ENCODE data around the gene AATK. TPM values are rescaled to one million over a fixed set of nuclear protein-coding genes. Genes with fewer than 3 reads are reported as not detected.
A peak's percentile ranks its signal among the peaks of the same experiment; 100 is the strongest.

Gene AATK
- total RNA-seq, 2 donors from 2014 or later = 29.1 to 42.2 TPM

- peak; percentile 33 to 54 (median 48) for DNase-seq
- peak; percentile 42 for ATAC-seq
- Histone ChIP-seq H3K36me3 (replicated peaks in 1 of 2; ENCODE audit: insufficient read depth in 1 of 2, low read depth in 2 of 2) (no peaks in the 10 kb centered on the region), H3K27me3 (no peaks in the 10 kb centered on the region), H3K9me3 (no peaks in the 10 kb centered on the region), H3K4me3 (peak within 1 kb of the TSS; percentile 26 to 28), H3K27ac (peak within 1 kb of the TSS; percentile 82 to 92 (median 86)), H3K4me1 (peaks cover 57% of the 10 kb centered on the region)
- intact Hi-C loops (cut with DNase I) = no loop called here
- 4 to 47% methylated on average over 6 to 36 of the region's 46 CpGs for WGBS, 2 donors
- TF ChIP-seq POLR2A (IDR thresholded peaks at IDR 0.05) (peak; percentile 9 to 59 (median 56)), CTCF (IDR thresholded peaks at IDR 0.05) (peak in 1 of 7 experiments; percentile 8)
Measured at GRCh38 chr17:81165246-81166032, 582 bp downstream of the AATK start, which contains the start of gene PVALEF. PVALEF (plus strand) TSS chr17:81165507; CDS start chr17:81181227, 15,720 bp downstream.

GRCh38 chr17:81164371-81165245 lies 1.4 kb downstream of the AATK start:
- DNase-seq (peak; percentile 70 to 85 (median 82)), ATAC-seq (peak; percentile 70)
- Histone ChIP-seq H3K4me1 (peaks cover 65% of the 10 kb centered on the region), H3K36me3 (replicated peaks in 1 of 2; ENCODE audit: insufficient read depth in 1 of 2, low read depth in 2 of 2) (no peaks in the 10 kb centered on the region), H3K9me3 (no peaks in the 10 kb centered on the region), H3K27me3 (no peaks in the 10 kb centered on the region), H3K4me3 (no peak overlapping the region), H3K27ac (peak overlapping the region; percentile 82 to 92 (median 86))
- WGBS, 2 donors = 31 to 40% methylated on average over 10 to 19 of the region's 19 CpGs
- TF ChIP-seq CTCF (IDR thresholded peaks at IDR 0.05) (no peak), POLR2A (IDR thresholded peaks at IDR 0.05) (peak; percentile 74 to 81 (median 77))
- intact Hi-C loops (cut with DNase I) = no loop called here

DNA sequence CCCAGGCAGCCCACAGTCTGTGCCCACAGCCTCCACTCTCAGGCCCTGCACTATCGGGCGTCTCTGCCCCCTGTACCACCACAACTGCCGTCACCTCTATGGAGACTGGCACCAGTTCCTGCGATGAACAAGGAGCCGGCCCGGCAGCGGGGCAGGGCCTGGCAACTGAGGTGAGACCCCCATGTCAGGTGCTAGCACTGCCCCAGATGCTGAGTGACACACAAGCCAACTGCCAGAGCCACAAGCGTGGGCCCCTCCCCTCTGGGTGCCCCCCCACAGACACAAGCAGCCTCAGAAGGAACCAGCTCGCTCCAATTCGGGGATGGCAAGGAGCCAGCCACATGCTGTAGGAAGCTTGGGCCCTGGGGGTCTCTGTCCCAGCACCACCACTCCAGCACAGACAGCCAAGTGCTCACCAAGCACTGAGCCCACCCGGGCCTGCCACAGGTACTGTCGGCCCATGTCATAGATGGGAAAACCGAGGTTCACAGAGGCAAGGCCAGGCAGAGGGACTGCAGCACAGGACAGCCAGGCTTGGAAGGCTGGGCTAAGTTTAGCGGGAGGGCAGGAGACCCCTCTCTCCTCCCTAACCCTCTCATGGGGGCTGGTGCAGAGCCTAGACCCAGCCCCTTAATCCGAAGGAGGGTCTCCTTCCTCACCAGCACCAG lies 2.2 kb downstream of the AATK start:
- Histone ChIP-seq H3K27ac (peak overlapping the region; percentile 82 to 92 (median 86)), H3K4me3 (no peak overlapping the region), H3K36me3 (replicated peaks in 1 of 2; ENCODE audit: insufficient read depth in 1 of 2, low read depth in 2 of 2) (no peaks in the 10 kb centered on the region), H3K9me3 (no peaks in the 10 kb centered on the region), H3K27me3 (no peaks in the 10 kb centered on the region), H3K4me1 (peaks cover 65% of the 10 kb centered on the region)
- ATAC-seq (no peak), DNase-seq (peak in 1 of 4 donors; percentile 32)
- 53 to 60% methylated on average over 4 to 15 of the region's 15 CpGs for WGBS, 2 donors
- TF ChIP-seq POLR2A (IDR thresholded peaks at IDR 0.05) = no peak
- no peak for TF ChIP-seq CTCF (IDR thresholded peaks at IDR 0.05)
- intact Hi-C loops (cut with DNase I) = no loop called here

GRCh38 chr17:81163051-81163695 lies 2.8 kb downstream of the AATK start:
- WGBS, 2 donors = 72 to 78% methylated on average over 7 to 18 of the region's 19 CpGs
- DNase-seq = peak in 2 of 4 donors; percentile 28 to 29
- H3K36me3 ChIP-seq (replicated peaks in 1 of 2; ENCODE audit: insufficient read depth in 1 of 2, low read depth in 2 of 2) = no peaks in the 10 kb centered on the region
- no peak for TF ChIP-seq CTCF (IDR thresholded peaks at IDR 0.05)
- no peak for TF ChIP-seq POLR2A (IDR thresholded peaks at IDR 0.05)
- peak overlapping the region; percentile 82 to 92 (median 86) for H3K27ac ChIP-seq
- no peaks in the 10 kb centered on the region for H3K9me3 ChIP-seq
- peaks cover 65% of the 10 kb centered on the region for H3K4me1 ChIP-seq
- intact Hi-C loops (cut with DNase I) = no loop called here
- no peak for ATAC-seq
- H3K4me3 ChIP-seq = no peak overlapping the region
- H3K27me3 ChIP-seq = no peaks in the 10 kb centered on the region
